SH-SY5Y (cell line): Measurements from ENCODE around the gene BTBD3.

Source experiments
- GATA2 ChIP-seq: IDR thresholded peaks from 2 replicates; pipeline ENCODE4 v1.6.1; 2011; ENCODE audit warnings: mild to moderate bottlenecking, low read depth, low read length
- GATA3 ChIP-seq: IDR thresholded peaks from 2 replicates; pipeline ENCODE4 v1.6.1; 2011; ENCODE audit warnings: low read depth, mild to moderate bottlenecking, low read length, moderate library complexity

DNA sequence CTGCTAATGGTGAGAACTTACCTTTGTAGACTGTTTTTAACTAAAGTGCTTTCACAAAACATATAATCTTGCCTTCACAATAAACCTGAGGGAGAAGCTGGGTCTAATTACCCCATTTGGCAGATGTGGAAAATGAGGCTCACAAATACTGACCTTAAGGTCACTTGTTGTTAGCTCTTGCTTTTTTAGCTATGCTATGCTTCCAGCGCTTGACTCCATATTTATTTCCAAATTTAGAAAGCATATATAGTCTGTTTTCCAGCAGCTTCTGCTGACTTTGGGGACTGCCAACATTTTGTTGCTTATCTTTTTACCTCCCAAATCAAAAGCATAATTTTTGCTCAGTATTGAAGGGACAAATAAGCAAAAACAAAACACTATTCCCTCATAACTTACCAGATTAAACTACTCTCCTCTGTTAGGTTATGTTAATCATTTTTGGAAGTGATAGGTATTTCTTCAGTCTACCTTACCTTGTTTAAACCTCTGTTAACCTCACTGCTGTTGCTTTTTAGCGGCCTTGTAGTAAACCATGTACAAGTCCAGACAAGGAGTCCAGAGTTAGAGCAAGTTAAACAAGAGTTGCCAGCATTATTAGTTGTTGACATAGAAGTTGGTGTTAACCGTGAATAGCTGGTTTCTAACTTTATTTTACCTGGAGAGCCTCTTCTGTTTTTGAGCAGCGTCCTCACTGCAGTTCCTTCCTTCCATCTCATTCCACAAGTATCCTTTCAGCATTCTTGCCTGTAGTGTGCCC lies 4.9 kb upstream of the BTBD3 start:
- no peak for TF ChIP-seq GATA2
- TF ChIP-seq GATA3 = no peak
